Ureter (tissue), 1 donor: ENCODE data around the gene HEXB. TPM values are rescaled to one million over a fixed set of nuclear protein-coding genes. Genes with fewer than 3 reads are reported as not detected.
"Not testable (repeated sequence)": the region's sequence is repeated elsewhere in the genome, so short reads cannot be mapped to it uniquely, and the experiment has no call there.

ENCODE experiments used
- DNase-seq: peaks from one replicate; pipeline ENCODE4 v3.0.0-alpha.2; 2020; ENCODE audit warnings: low spot score
- total RNA-seq: library from RNA; stranded (reverse); gene quantifications from one replicate; pipeline ENCODE4 v1.2.4, GENCODE V29; 2023
- donor health status: DM: yes; HTN: yes; CAD: no.

The HEXB gene
- total RNA-seq, 1 donor from 2014 or later = 101 TPM

- no peak for DNase-seq
These were observed 53.4 kb downstream of the HEXB start for GRCh38 chr5:74738406-74738805.

GRCh38 chr5:74748742-74749141 is 63.7 kb downstream of the HEXB start:
- not testable (repeated sequence) for DNase-seq

- DNase-seq = no peak
These were observed 76.2 kb downstream of the HEXB start for GRCh38 chr5:74761241-74761640.

GRCh38 chr5:74762599-74762998 is 77.6 kb downstream of the HEXB start:
- DNase-seq = no peak

- no peak for DNase-seq
These were observed 78.5 kb downstream of the HEXB start for GRCh38 chr5:74763504-74763903.

- DNase-seq = no peak
These were observed 80.2 kb downstream of the HEXB start for GRCh38 chr5:74765201-74765600.

GRCh38 chr5:74765929-74766328 is 80.9 kb downstream of the HEXB start:
- no peak for DNase-seq

GRCh38 chr5:74766418-74766848 is 81.4 kb downstream of the HEXB start:
- no peak for DNase-seq

GRCh38 chr5:74766849-74767578 is 82.0 kb downstream of the HEXB start, which contains the start of the genes GFM2 and NSA2:
Gene GFM2, minus strand, starts transcription at chr5:74767117. Its CDS starts 3,375 bp downstream, at chr5:74763742.
Gene NSA2, plus strand, starts transcription at chr5:74767249. Its CDS starts 112 bp downstream, at chr5:74767361.
- DNase-seq = peak; percentile 94

GRCh38 chr5:74767579-74767913 is 82.5 kb downstream of the HEXB start:
- no peak for DNase-seq

Other genes starting within 250 kb of the HEXB start
- gene ENC1, start 44.5 kb upstream of the HEXB start, total RNA-seq = 48.5 TPM
- 31.0 TPM for gene GFM2, start 81.9 kb downstream of the HEXB start, total RNA-seq
- gene NSA2, start 82.0 kb downstream of the HEXB start, total RNA-seq = 66.0 TPM
- 15.2 TPM for gene FAM169A, start 181.2 kb downstream of the HEXB start, total RNA-seq